PFSK-1 (cell line): Measurements from ENCODE around the gene CYTH3.

Experiments used
- POLR2AphosphoS5 ChIP-seq: IDR thresholded peaks from 2 replicates; pipeline ENCODE4 v1.6.1; 2012; ENCODE audit warnings: low read depth, mild to moderate bottlenecking, control low read depth, low read length, moderate library complexity
- SIN3A ChIP-seq: IDR thresholded peaks from 2 replicates; pipeline ENCODE4 v1.6.1; 2012; ENCODE audit warnings: mild to moderate bottlenecking, low read length, moderate library complexity, borderline replicate concordance; ENCODE audit not compliant: insufficient read depth
- TAF1 ChIP-seq: IDR thresholded peaks from 2 replicates; pipeline ENCODE4 v1.6.1; 2012; ENCODE audit warnings: low read length, control low read depth, borderline replicate concordance; ENCODE audit not compliant: insufficient read depth
- TF ChIP-seq, protein P1 (sequence below), 2 experiments: IDR thresholded peaks; 2 replicates each; pipeline versions ENCODE4 v1.6.1 to v1.8.0; 2011 to 2012; ENCODE audit warnings: low read depth in 2 of 2, low read length in 2 of 2, control low read depth in 1 of 2, inconsistent platforms in 1 of 2, mild to moderate bottlenecking in 1 of 2, moderate library complexity in 1 of 2; ENCODE audit not compliant: insufficient read depth in 1 of 2

DNA sequence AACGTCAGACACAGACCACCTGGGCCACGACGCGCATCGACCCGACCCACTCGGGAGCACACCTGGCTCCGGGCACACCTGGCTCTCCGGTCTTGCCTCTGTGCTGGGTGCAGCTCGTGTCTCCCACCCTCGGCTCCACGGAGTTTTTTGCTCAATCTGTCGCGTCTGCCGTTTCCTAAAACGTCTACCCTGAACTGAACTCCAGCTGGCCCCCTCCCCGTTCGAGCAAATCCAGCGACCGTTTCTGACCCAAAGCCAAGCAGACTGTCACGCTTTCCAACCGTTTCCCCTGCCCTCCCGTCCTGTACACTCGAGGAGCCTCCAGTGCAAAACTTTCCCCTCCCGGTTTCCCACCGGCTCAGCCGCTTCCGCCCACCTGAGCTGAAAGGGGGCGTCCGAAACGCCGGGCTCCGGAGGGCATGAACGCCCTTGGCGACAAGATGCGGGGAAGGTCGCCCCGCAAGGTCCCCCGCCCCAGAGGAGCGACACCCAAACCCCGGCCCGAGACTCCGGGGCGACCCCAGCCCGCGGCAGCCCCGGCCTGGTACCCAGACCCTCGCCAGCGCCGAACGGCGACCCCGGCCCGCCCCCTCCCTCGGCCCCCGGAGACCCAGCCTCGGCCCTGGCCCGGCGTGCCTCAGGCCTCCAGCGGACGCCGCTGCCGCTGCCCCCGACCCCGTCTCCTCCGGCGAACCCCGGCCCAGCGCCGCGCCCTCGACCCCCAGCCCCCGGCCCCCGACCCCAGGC lies 557 bp downstream of the CYTH3 start:
- TF ChIP-seq TAF1 (no peak), POLR2AphosphoS5 (no peak), SIN3A (no peak)
- TF ChIP-seq, protein P1, sequence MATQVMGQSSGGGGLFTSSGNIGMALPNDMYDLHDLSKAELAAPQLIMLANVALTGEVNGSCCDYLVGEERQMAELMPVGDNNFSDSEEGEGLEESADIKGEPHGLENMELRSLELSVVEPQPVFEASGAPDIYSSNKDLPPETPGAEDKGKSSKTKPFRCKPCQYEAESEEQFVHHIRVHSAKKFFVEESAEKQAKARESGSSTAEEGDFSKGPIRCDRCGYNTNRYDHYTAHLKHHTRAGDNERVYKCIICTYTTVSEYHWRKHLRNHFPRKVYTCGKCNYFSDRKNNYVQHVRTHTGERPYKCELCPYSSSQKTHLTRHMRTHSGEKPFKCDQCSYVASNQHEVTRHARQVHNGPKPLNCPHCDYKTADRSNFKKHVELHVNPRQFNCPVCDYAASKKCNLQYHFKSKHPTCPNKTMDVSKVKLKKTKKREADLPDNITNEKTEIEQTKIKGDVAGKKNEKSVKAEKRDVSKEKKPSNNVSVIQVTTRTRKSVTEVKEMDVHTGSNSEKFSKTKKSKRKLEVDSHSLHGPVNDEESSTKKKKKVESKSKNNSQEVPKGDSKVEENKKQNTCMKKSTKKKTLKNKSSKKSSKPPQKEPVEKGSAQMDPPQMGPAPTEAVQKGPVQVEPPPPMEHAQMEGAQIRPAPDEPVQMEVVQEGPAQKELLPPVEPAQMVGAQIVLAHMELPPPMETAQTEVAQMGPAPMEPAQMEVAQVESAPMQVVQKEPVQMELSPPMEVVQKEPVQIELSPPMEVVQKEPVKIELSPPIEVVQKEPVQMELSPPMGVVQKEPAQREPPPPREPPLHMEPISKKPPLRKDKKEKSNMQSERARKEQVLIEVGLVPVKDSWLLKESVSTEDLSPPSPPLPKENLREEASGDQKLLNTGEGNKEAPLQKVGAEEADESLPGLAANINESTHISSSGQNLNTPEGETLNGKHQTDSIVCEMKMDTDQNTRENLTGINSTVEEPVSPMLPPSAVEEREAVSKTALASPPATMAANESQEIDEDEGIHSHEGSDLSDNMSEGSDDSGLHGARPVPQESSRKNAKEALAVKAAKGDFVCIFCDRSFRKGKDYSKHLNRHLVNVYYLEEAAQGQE (IDR thresholded peaks at IDR 0.05; ENCODE audit: insufficient read depth in 1 of 2, low read depth in 2 of 2, low read length in 2 of 2) = no peak
